Measurements from ENCODE around the gene PCED1B. TPM values are rescaled to one million over a fixed set of nuclear protein-coding genes. Genes with fewer than 3 reads are reported as not detected.

PCED1B gene
- polyA plus RNA-seq, 1 donor (not counting 4 experiments of a cell fraction or from before 2014, with no cell fraction given) = 3.2 TPM

- dilution Hi-C loops (cut with MboI; ENCODE audit: extremely low pct_ligation_motif_present, low sequenced_read_pairs) = no loop called here
- Histone ChIP-seq H3K9ac (ENCODE audit: control insufficient read depth, extremely low read depth, insufficient read depth, low read length) (no peak overlapping the region), H3K4me2 (ENCODE audit: control insufficient read depth, extremely low read depth, insufficient read depth, low read depth, low read length) (no peak overlapping the region), H2AFZ (ENCODE audit: control insufficient read depth, low read length) (no peak overlapping the region), H4K20me1 (ENCODE audit: control insufficient read depth, extremely low read depth, insufficient read depth, low read length) (no peaks in the 10 kb centered on the region), H3K36me3 (ENCODE audit: control insufficient read depth in 2 of 2, extremely low read depth in 1 of 2, insufficient read depth in 2 of 2, low read length in 2 of 2) (peaks cover 0 to 3% of the 10 kb centered on the region in 2 experiments), H3K9me1 (ENCODE audit: control insufficient read depth, extremely low read depth, insufficient read depth, low read length) (no peaks in the 10 kb centered on the region), H3K4me1 (ENCODE audit: control insufficient read depth, extremely low read depth, insufficient read depth, low read length) (peaks cover 25% of the 10 kb centered on the region), H3K9me3 (ENCODE audit: control insufficient read depth, low read depth, low read length) (no peaks in the 10 kb centered on the region), H3K27ac (ENCODE audit: control insufficient read depth, insufficient read depth, low read length) (no peak overlapping the region), H3K4me3 (ENCODE audit: control insufficient read depth in 2 of 3, extremely low read depth in 1 of 3, insufficient read depth in 2 of 3, low read depth in 1 of 3, low read length in 3 of 3) (no peak overlapping the region), H3K79me2 (ENCODE audit: control insufficient read depth, insufficient read depth, low read length) (no peaks in the 10 kb centered on the region), H3K27me3 (ENCODE audit: control insufficient read depth, extremely low read depth, insufficient read depth, low read length) (no peaks in the 10 kb centered on the region)
- FAIRE-seq (no peak), DNase-seq (ENCODE audit: low read depth, low spot score) (no peak)
- TF ChIP-seq CTCF (optimal IDR thresholded peaks at IDR 0.05 in 1 of 3, IDR thresholded peaks at IDR 0.05 in 1 of 3, conservative IDR thresholded peaks at IDR 0.05 in 1 of 3; ENCODE audit: extremely low read depth in 1 of 3, insufficient read depth in 2 of 3, low read length in 3 of 3) (no peak), EZH2 (IDR thresholded peaks at IDR 0.05; ENCODE audit: low read length) (no peak)
Observed at GRCh38 chr12:47214001-47214619, 134.7 kb downstream of the PCED1B start.

GRCh38 chr12:47214771-47215170, 135.3 kb downstream of the PCED1B start:
- H3K9me1 ChIP-seq (ENCODE audit: control insufficient read depth, extremely low read depth, insufficient read depth, low read length) = no peaks in the 10 kb centered on the region
- DNase-seq (ENCODE audit: low read depth, low spot score) = no peak
- H3K79me2 ChIP-seq (ENCODE audit: control insufficient read depth, insufficient read depth, low read length) = no peaks in the 10 kb centered on the region
- H2AFZ ChIP-seq (ENCODE audit: control insufficient read depth, low read length) = no peak overlapping the region
- H3K4me2 ChIP-seq (ENCODE audit: control insufficient read depth, extremely low read depth, insufficient read depth, low read depth, low read length) = no peak overlapping the region
- no peak overlapping the region for H3K4me3 ChIP-seq (ENCODE audit: control insufficient read depth in 2 of 3, extremely low read depth in 1 of 3, insufficient read depth in 2 of 3, low read depth in 1 of 3, low read length in 3 of 3)
- peaks cover 32% of the 10 kb centered on the region for H3K4me1 ChIP-seq (ENCODE audit: control insufficient read depth, extremely low read depth, insufficient read depth, low read length)
- H4K20me1 ChIP-seq (ENCODE audit: control insufficient read depth, extremely low read depth, insufficient read depth, low read length) = no peaks in the 10 kb centered on the region
- peaks cover 0 to 3% of the 10 kb centered on the region in 2 experiments for H3K36me3 ChIP-seq (ENCODE audit: control insufficient read depth in 2 of 2, extremely low read depth in 1 of 2, insufficient read depth in 2 of 2, low read length in 2 of 2)
- H3K27ac ChIP-seq (ENCODE audit: control insufficient read depth, insufficient read depth, low read length) = no peak overlapping the region
- TF ChIP-seq CTCF (optimal IDR thresholded peaks at IDR 0.05 in 1 of 3, IDR thresholded peaks at IDR 0.05 in 1 of 3, conservative IDR thresholded peaks at IDR 0.05 in 1 of 3; ENCODE audit: extremely low read depth in 1 of 3, insufficient read depth in 2 of 3, low read length in 3 of 3) (no peak), EZH2 (IDR thresholded peaks at IDR 0.05; ENCODE audit: low read length) (no peak)
- H3K9ac ChIP-seq (ENCODE audit: control insufficient read depth, extremely low read depth, insufficient read depth, low read length) = no peak overlapping the region
- no peaks in the 10 kb centered on the region for H3K9me3 ChIP-seq (ENCODE audit: control insufficient read depth, low read depth, low read length)
- H3K27me3 ChIP-seq (ENCODE audit: control insufficient read depth, extremely low read depth, insufficient read depth, low read length) = no peaks in the 10 kb centered on the region
- FAIRE-seq = no peak
- dilution Hi-C loops (cut with MboI; ENCODE audit: extremely low pct_ligation_motif_present, low sequenced_read_pairs) = no loop called here

All from keratinocyte (primary cell).